Measurements from ENCODE around the gene IL17B. TPM values are rescaled to one million over a fixed set of nuclear protein-coding genes. Genes with fewer than 3 reads are reported as not detected.

The IL17B gene
- total RNA-seq, 1 donor from 2014 or later = not detected

GRCh38 chr5:149349382-149349781 lies 29.7 kb downstream of the IL17B start:
- DNase-seq (ENCODE audit: low spot score, unreplicated experiment) = no peak
- peaks cover 32% of the 10 kb centered on the region for H3K36me3 Mint-ChIP-seq (ENCODE audit: insufficient read depth)
- H3K4me1 Mint-ChIP-seq (ENCODE audit: low read depth) = peaks cover 15% of the 10 kb centered on the region
- no peak for TF ChIP-seq CTCF (IDR thresholded peaks at IDR 0.05; ENCODE audit: unreplicated experiment)
- H3K27ac Mint-ChIP-seq = no peak overlapping the region
- no peak overlapping the region for H3K4me3 Mint-ChIP-seq (ENCODE audit: low read depth)
- no peaks in the 10 kb centered on the region for H3K9me3 Mint-ChIP-seq (ENCODE audit: low read depth)
- H3K27me3 Mint-ChIP-seq = no peaks in the 10 kb centered on the region

- Mint-ChIP-seq H3K27ac (no peak overlapping the region), H3K9me3 (ENCODE audit: low read depth) (no peaks in the 10 kb centered on the region), H3K36me3 (ENCODE audit: insufficient read depth) (peaks cover 29% of the 10 kb centered on the region), H3K4me3 (ENCODE audit: low read depth) (no peak overlapping the region), H3K27me3 (no peaks in the 10 kb centered on the region), H3K4me1 (ENCODE audit: low read depth) (peaks cover 15% of the 10 kb centered on the region)
- no peak for TF ChIP-seq CTCF (IDR thresholded peaks at IDR 0.05; ENCODE audit: unreplicated experiment)
- DNase-seq (ENCODE audit: low spot score, unreplicated experiment) = no peak
Observed at GRCh38 chr5:149348518-149348917, 30.6 kb downstream of the IL17B start.

GRCh38 chr5:149345892-149346222 lies 33.2 kb downstream of the IL17B start:
- Mint-ChIP-seq H3K27me3 (no peaks in the 10 kb centered on the region), H3K4me1 (ENCODE audit: low read depth) (peaks cover 15% of the 10 kb centered on the region), H3K4me3 (ENCODE audit: low read depth) (peak overlapping the region; percentile 95), H3K27ac (peak overlapping the region; percentile 92), H3K9me3 (ENCODE audit: low read depth) (no peaks in the 10 kb centered on the region), H3K36me3 (ENCODE audit: insufficient read depth) (peaks cover 18% of the 10 kb centered on the region)
- DNase-seq (ENCODE audit: low spot score, unreplicated experiment) = no peak
- no peak for TF ChIP-seq CTCF (IDR thresholded peaks at IDR 0.05; ENCODE audit: unreplicated experiment)

GRCh38 chr5:149345147-149345891 lies 33.8 kb downstream of the IL17B start, which contains the start of gene GRPEL2:
GRPEL2 (plus strand) TSS chr5:149345499; CDS start chr5:149345540, 41 bp downstream.
- peaks cover 13% of the 10 kb centered on the region for H3K36me3 Mint-ChIP-seq (ENCODE audit: insufficient read depth)
- H3K4me1 Mint-ChIP-seq (ENCODE audit: low read depth) = peaks cover 15% of the 10 kb centered on the region
- peak within 1 kb of the TSS; percentile 95 for H3K4me3 Mint-ChIP-seq (ENCODE audit: low read depth)
- TF ChIP-seq CTCF (IDR thresholded peaks at IDR 0.05; ENCODE audit: unreplicated experiment) = no peak
- H3K9me3 Mint-ChIP-seq (ENCODE audit: low read depth) = no peaks in the 10 kb centered on the region
- no peaks in the 10 kb centered on the region for H3K27me3 Mint-ChIP-seq
- peak; percentile 87 for DNase-seq (ENCODE audit: low spot score, unreplicated experiment)
- peak within 1 kb of the TSS; percentile 95 for H3K27ac Mint-ChIP-seq

- DNase-seq (ENCODE audit: low spot score, unreplicated experiment) = no peak
- peak overlapping the region; percentile 95 for H3K4me3 Mint-ChIP-seq (ENCODE audit: low read depth)
- H3K4me1 Mint-ChIP-seq (ENCODE audit: low read depth) = peaks cover 15% of the 10 kb centered on the region
- no peak for TF ChIP-seq CTCF (IDR thresholded peaks at IDR 0.05; ENCODE audit: unreplicated experiment)
- no peaks in the 10 kb centered on the region for H3K27me3 Mint-ChIP-seq
- H3K36me3 Mint-ChIP-seq (ENCODE audit: insufficient read depth) = peaks cover 5% of the 10 kb centered on the region
- H3K9me3 Mint-ChIP-seq (ENCODE audit: low read depth) = no peaks in the 10 kb centered on the region
- H3K27ac Mint-ChIP-seq = no peak overlapping the region
Observed at GRCh38 chr5:149344151-149344550, 34.9 kb downstream of the IL17B start.

Measured in progenitor cell of endocrine pancreas (in vitro differentiated cells).